ENCODE measurements around the gene CHML. TPM values are rescaled to one million over a fixed set of nuclear protein-coding genes. Genes with fewer than 3 reads are reported as not detected.

CHML gene
- total and polyA plus RNA-seq, 2 experiments from 2014 or later = 3.2 to 7.2 TPM

DNA sequence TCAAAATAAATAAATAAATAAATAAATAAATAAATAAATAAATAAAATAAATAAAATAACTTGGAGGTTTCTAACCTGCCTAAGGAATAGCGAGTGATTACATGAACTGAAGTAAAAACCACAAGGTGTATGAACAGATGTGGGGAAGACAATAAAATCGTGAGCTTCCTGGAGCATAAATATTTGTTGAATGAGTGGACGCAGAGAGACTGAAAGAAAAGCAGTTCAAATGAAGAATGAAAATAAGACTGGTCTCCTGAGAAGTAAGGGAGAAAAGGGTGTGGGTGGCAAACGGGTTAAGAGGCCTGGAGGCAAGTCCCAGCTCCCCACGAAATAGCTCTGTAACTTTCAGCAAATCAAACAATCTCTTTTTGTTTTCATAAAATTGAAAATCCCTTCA is 33.6 kb downstream of the CHML start:
- H3K4me1 ChIP-seq (ENCODE audit: insufficient read depth) = peaks cover 8% of the 10 kb centered on the region
- H3K9me3 ChIP-seq (ENCODE audit: low read depth) = no peaks in the 10 kb centered on the region
- 82 to 84% methylated on average over 5 of the region's 5 CpGs for WGBS, 2 experiments (ENCODE audit: low coverage in 1 of 2, low lambda C conversion rate in 2 of 2, missing lambda C conversion rate in 2 of 2)
- H2AFZ ChIP-seq = no peak overlapping the region
- H3F3A ChIP-seq (ENCODE audit: insufficient read depth) = peaks cover 14% of the 10 kb centered on the region; the same call in 1 of the 2 replicates
- H3K4me3 ChIP-seq = no peak overlapping the region
- no peak for DNase-seq
- no peak overlapping the region for H3K9ac ChIP-seq
- TF ChIP-seq EZH2 (IDR thresholded peaks at IDR 0.05; ENCODE audit: insufficient read depth, poor library complexity, severe bottlenecking) (no peak), EZH2phosphoT487 (IDR thresholded peaks at IDR 0.05; ENCODE audit: insufficient read depth, low read depth) (no peak)
- H3K27ac ChIP-seq = no peak overlapping the region
- no peaks in the 10 kb centered on the region for H3K9me2 ChIP-seq (ENCODE audit: insufficient read depth)
- no peaks in the 10 kb centered on the region for H3K79me2 ChIP-seq (ENCODE audit: insufficient read depth)
- in situ Hi-C loops (cut with MboI) = loop anchor here (25.0 kb wide), 1 partner anchor 381 kb away; the partner anchor contains the start of gene MAP1LC3C
- no peaks in the 10 kb centered on the region for H4K20me1 ChIP-seq (ENCODE audit: insufficient read depth)
- no peaks in the 10 kb centered on the region for H3K36me3 ChIP-seq (ENCODE audit: low read depth)
- H3K4me2 ChIP-seq (ENCODE audit: unreplicated experiment) = no peak overlapping the region
- H3K27me3 ChIP-seq (replicated peaks; ENCODE audit: insufficient read depth) = no peaks in the 10 kb centered on the region

DNA sequence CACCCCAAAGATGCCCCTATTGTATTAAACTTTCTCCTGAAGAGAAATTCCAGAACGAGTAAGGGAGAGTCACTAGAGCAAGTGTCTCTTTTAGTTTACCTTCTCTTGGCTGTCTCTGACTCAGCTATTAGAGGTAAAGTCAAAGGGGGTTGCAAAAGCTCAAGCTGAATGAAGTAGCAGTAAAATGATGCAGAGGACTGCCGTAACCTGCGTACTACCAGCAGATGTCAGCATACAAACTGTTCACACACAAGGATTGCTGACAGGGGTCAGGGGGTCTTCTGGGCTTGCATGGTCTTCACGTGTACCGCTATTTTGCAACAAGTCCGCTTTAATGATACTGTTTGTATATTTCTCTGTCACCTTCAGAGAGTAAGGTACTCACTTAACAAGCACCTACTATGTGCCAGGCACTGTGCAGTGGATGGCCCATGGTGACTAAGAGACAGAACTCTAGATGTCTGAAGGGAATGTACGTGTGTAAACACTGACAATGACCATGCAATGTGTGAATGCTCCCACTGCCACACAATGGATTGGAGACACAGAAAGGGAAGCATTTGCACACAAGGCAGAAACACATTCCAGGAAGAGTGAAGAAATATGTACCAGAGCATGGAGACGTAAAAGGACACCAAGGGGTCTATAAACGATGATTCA is 34.9 kb downstream of the CHML start:
- H2AFZ ChIP-seq = no peak overlapping the region
- peaks cover 15% of the 10 kb centered on the region for H3K4me1 ChIP-seq (ENCODE audit: insufficient read depth)
- H3K9me2 ChIP-seq (ENCODE audit: insufficient read depth) = no peaks in the 10 kb centered on the region
- in situ Hi-C loops (cut with MboI) = loop anchor here (25.0 kb wide), 1 partner anchor 382 kb away; the partner anchor contains the start of gene MAP1LC3C
- TF ChIP-seq EZH2 (IDR thresholded peaks at IDR 0.05; ENCODE audit: insufficient read depth, poor library complexity, severe bottlenecking) (no peak), EZH2phosphoT487 (IDR thresholded peaks at IDR 0.05; ENCODE audit: insufficient read depth, low read depth) (no peak)
- no peak overlapping the region for H3K9ac ChIP-seq
- no peak overlapping the region for H3K4me3 ChIP-seq
- no peaks in the 10 kb centered on the region for H3K27me3 ChIP-seq (replicated peaks; ENCODE audit: insufficient read depth)
- H3K36me3 ChIP-seq (ENCODE audit: low read depth) = no peaks in the 10 kb centered on the region
- H3K79me2 ChIP-seq (ENCODE audit: insufficient read depth) = no peaks in the 10 kb centered on the region
- no peak overlapping the region for H3K4me2 ChIP-seq (ENCODE audit: unreplicated experiment)
- H3K9me3 ChIP-seq (ENCODE audit: low read depth) = no peaks in the 10 kb centered on the region
- no peak for DNase-seq
- no peak overlapping the region for H3K27ac ChIP-seq
- peaks cover 20% of the 10 kb centered on the region; the same call in 1 of the 2 replicates for H3F3A ChIP-seq (ENCODE audit: insufficient read depth)
- WGBS, 2 experiments (ENCODE audit: low coverage in 1 of 2, low lambda C conversion rate in 2 of 2, missing lambda C conversion rate in 2 of 2) = 76 to 79% methylated on average over 9 of the region's 9 CpGs
- H4K20me1 ChIP-seq (ENCODE audit: insufficient read depth) = no peaks in the 10 kb centered on the region

DNA sequence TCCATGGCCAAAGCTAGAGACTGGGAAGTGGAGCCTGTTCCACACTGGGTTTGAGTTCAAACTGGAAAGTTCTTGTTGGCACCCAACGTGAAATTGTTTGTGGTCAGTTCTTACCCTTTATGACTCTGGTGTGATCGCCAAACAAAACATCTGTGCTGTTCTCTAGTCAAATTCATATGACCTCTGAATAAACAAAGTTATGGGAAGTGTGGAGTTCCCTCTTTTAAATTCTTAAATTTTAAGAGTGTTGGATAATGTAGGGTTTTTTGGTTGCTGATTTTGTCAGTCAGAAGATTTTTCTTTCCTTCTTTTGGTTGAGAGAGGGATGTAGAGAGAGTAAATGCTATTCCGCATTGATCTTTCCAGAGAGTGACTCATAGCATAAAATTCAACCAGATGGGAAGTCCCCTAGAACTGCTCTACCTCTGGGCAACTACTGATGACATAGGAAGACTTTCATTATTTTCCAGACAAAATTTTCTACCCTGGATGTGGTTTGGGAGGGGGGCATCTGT is 36.4 kb downstream of the CHML start:
- Histone ChIP-seq H3K4me1 (ENCODE audit: insufficient read depth) (peaks cover 16% of the 10 kb centered on the region), H3K9me3 (ENCODE audit: low read depth) (no peaks in the 10 kb centered on the region), H3K27me3 (replicated peaks; ENCODE audit: insufficient read depth) (no peaks in the 10 kb centered on the region), H3F3A (ENCODE audit: insufficient read depth) (peaks cover 29% of the 10 kb centered on the region; the same call in 1 of the 2 replicates), H3K27ac (no peak overlapping the region), H3K4me2 (ENCODE audit: unreplicated experiment) (no peak overlapping the region), H2AFZ (no peak overlapping the region), H3K4me3 (no peak overlapping the region), H3K9ac (no peak overlapping the region), H4K20me1 (ENCODE audit: insufficient read depth) (no peaks in the 10 kb centered on the region), H3K79me2 (ENCODE audit: insufficient read depth) (no peaks in the 10 kb centered on the region), H3K9me2 (ENCODE audit: insufficient read depth) (no peaks in the 10 kb centered on the region), H3K36me3 (ENCODE audit: low read depth) (no peaks in the 10 kb centered on the region)
- in situ Hi-C loops (cut with MboI) = loop anchor here (25.0 kb wide), 1 partner anchor 384 kb away; the partner anchor contains the start of gene MAP1LC3C
- TF ChIP-seq EZH2 (IDR thresholded peaks at IDR 0.05; ENCODE audit: insufficient read depth, poor library complexity, severe bottlenecking) (no peak), EZH2phosphoT487 (IDR thresholded peaks at IDR 0.05; ENCODE audit: insufficient read depth, low read depth) (no peak)
- peak; percentile 40 for DNase-seq
- WGBS, 2 experiments (ENCODE audit: low coverage in 1 of 2, low lambda C conversion rate in 2 of 2, missing lambda C conversion rate in 2 of 2) = 60 to 69% methylated on average over 3 of the region's 3 CpGs

DNA sequence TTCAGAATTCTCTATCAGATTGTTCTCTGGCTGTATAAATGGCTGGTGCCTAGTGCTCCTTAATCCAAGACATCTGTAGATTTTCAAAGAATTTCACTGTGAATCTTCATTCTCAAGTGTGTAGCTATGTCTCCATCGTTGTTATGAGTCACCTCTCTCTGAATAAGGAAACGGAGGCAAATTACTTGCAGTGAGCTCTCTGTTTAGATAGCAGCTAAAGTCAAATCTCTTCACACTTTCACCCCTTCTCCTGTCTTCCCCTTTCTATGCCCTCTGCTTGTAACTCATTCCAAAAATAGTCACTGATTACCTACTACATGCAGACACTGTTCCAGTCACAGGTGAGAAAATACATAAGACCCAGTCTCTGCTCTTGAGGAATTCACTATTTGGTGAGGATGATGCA is 39.7 kb downstream of the CHML start:
- Histone ChIP-seq H4K20me1 (ENCODE audit: insufficient read depth) (no peaks in the 10 kb centered on the region), H3K27me3 (replicated peaks; ENCODE audit: insufficient read depth) (no peaks in the 10 kb centered on the region), H2AFZ (no peak overlapping the region), H3K79me2 (ENCODE audit: insufficient read depth) (no peaks in the 10 kb centered on the region), H3K9ac (no peak overlapping the region), H3K4me2 (ENCODE audit: unreplicated experiment) (no peak overlapping the region), H3K9me2 (ENCODE audit: insufficient read depth) (no peaks in the 10 kb centered on the region), H3K27ac (no peak overlapping the region), H3K4me3 (no peak overlapping the region), H3K4me1 (ENCODE audit: insufficient read depth) (peaks cover 9% of the 10 kb centered on the region), H3K9me3 (ENCODE audit: low read depth) (no peaks in the 10 kb centered on the region), H3K36me3 (ENCODE audit: low read depth) (no peaks in the 10 kb centered on the region), H3F3A (ENCODE audit: insufficient read depth) (peaks cover 23% of the 10 kb centered on the region; the same call in 1 of the 2 replicates)
- in situ Hi-C loops (cut with MboI) = loop anchor here (25.0 kb wide), 1 partner anchor 387 kb away; the partner anchor contains the start of gene MAP1LC3C
- peak; percentile 80 for DNase-seq
- no peak for TF ChIP-seq EZH2 (IDR thresholded peaks at IDR 0.05; ENCODE audit: insufficient read depth, poor library complexity, severe bottlenecking)
- TF ChIP-seq EZH2phosphoT487 (IDR thresholded peaks at IDR 0.05; ENCODE audit: insufficient read depth, low read depth) = no peak
- 0 to 2% methylated on average over 2 of the region's 2 CpGs for WGBS, 2 experiments (ENCODE audit: low coverage in 1 of 2, low lambda C conversion rate in 2 of 2, missing lambda C conversion rate in 2 of 2)
